SK-N-MC (cell line): ENCODE measurements around the gene FRAT1.

Experiments
- EZH2 ChIP-seq: fragments of 200-600 bp; sonication (generic); IDR thresholded peaks from one replicate; pipeline ENCODE4 v1.6.1; 2017; ENCODE audit warnings: antibody characterized with exemption
- POLR2AphosphoS5 ChIP-seq: IDR thresholded peaks from 2 replicates; pipeline ENCODE4 v1.6.1; 2012; ENCODE audit warnings: mild to moderate bottlenecking, low read depth, low read length, borderline replicate concordance

DNA sequence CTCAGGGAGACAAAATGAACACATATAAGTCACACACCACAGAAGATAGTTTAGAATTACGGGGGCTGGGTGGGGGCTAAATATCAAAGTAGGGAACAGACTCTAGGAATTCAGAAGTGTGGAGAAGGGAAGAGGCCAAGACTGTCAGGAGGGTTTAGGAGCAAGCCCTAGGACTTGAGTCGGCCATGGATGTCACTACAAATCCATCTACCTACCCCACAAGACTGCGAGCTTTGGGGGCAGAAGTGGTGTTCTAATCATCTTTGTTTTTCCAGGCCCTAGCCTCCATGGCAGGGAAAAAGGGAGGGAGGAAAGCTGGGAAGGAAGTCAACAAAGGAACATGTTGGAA, 20.9 kb upstream of the FRAT1 start:
- TF ChIP-seq EZH2 (no peak), POLR2AphosphoS5 (no peak)
